ENCODE data around the gene DTNB. TPM values are rescaled to one million over a fixed set of nuclear protein-coding genes. Genes with fewer than 3 reads are reported as not detected.

The DTNB gene
- total RNA-seq, 1 donor from 2014 or later: 17.9 TPM

DNA sequence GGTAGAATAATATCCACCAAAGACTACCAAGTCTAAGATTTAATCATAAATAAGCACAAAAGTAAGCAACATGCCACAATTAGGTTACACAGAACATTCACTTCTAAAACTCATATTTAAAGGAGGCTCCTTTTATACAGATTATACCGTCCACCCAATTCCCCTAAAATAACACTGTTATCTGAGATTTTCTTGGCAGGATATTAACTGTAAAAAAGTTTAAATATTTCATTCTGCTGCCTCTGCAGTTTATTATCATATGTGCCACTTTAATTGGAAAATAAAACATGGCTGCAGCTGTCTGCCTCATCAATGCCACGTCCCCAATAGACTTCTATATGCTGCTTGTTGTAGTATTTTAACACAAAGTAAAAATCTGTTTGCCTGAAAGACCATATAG, 140.9 kb downstream of the DTNB start:
- TF ChIP-seq POLR2A (IDR thresholded peaks at IDR 0.05): no peak
- no peak for TF ChIP-seq POLR2AphosphoS5 (IDR thresholded peaks at IDR 0.05; ENCODE audit: insufficient read depth in 1 of 2, low read depth in 1 of 2)
- no peak for TF ChIP-seq CTCF (IDR thresholded peaks at IDR 0.05)
- Histone ChIP-seq H3K4me1 (no peaks in the 10 kb centered on the region), H3K27me3 (no peaks in the 10 kb centered on the region), H3K9me3 (no peaks in the 10 kb centered on the region), H3K36me3 (no peaks in the 10 kb centered on the region), H3K4me3 (no peak overlapping the region), H3K27ac (no peak overlapping the region)
- intact Hi-C loops (cut with DNase I): no loop called here
- no peak for DNase-seq (ENCODE audit: extremely low spot score in 2 of 2)

DNA sequence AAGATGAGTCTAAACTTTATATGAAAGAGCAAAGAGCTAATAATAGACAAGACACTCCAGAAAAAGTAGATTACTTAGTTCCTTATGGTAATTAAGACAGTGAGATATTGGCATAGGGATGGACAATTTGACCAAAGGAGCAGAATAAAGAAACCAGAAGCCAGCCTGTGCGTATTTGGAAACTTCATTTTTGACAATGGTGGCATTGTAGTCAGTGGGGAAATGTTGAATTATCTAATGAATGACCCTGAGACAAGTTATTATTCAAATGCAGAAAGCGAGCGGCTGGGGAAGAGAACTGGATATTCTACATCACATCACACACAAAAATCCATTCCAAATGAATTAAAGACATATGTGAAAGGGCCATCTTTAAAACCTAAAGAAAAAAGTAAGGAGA, 144.3 kb downstream of the DTNB start:
- TF ChIP-seq POLR2A (IDR thresholded peaks at IDR 0.05) (no peak), CTCF (IDR thresholded peaks at IDR 0.05) (no peak), POLR2AphosphoS5 (IDR thresholded peaks at IDR 0.05; ENCODE audit: insufficient read depth in 1 of 2, low read depth in 1 of 2) (no peak)
- no peaks in the 10 kb centered on the region for H3K27me3 ChIP-seq
- intact Hi-C loops (cut with DNase I): no loop called here

GRCh38 chr2:25528173-25528572, 145.2 kb downstream of the DTNB start:
- no peak for DNase-seq (ENCODE audit: extremely low spot score in 2 of 2)
- Histone ChIP-seq H3K27ac (no peak overlapping the region), H3K9me3 (no peaks in the 10 kb centered on the region), H3K4me3 (no peak overlapping the region), H3K27me3 (no peaks in the 10 kb centered on the region), H3K36me3 (no peaks in the 10 kb centered on the region), H3K4me1 (no peaks in the 10 kb centered on the region)
- TF ChIP-seq POLR2AphosphoS5 (IDR thresholded peaks at IDR 0.05; ENCODE audit: insufficient read depth in 1 of 2, low read depth in 1 of 2): no peak
- no peak for TF ChIP-seq POLR2A (IDR thresholded peaks at IDR 0.05)
- TF ChIP-seq CTCF (IDR thresholded peaks at IDR 0.05): no peak
- intact Hi-C loops (cut with DNase I): no loop called here

More for the DNA sequence above, 144.3 kb downstream of the DTNB start:
- H3K4me3 ChIP-seq: no peak overlapping the region
- no peaks in the 10 kb centered on the region for H3K36me3 ChIP-seq
- no peaks in the 10 kb centered on the region for H3K4me1 ChIP-seq
- no peak for DNase-seq (ENCODE audit: extremely low spot score in 2 of 2)
- H3K9me3 ChIP-seq: no peaks in the 10 kb centered on the region
- no peak overlapping the region for H3K27ac ChIP-seq

DNA sequence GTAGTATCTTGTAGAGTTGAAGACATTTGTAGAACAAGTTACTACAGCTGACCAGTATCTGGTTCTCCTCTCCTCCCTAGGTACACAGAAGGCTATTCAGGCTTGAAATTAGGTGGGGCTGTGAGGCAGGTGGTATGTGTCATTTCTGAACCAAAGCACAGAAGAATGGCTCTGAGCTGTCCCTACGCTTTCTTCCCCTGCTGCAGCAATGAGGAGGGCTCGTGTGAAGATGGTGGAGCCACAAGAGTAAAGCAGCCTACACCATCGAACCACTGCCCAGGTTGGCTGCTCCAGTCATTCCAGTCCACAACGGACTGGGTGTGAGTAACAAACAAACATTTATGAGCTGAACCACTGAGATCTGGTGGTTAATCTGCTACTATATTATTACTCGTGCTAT, 148.9 kb downstream of the DTNB start:
- Histone ChIP-seq H3K4me3 (no peak overlapping the region), H3K27me3 (no peaks in the 10 kb centered on the region), H3K4me1 (peaks cover 4% of the 10 kb centered on the region), H3K36me3 (no peaks in the 10 kb centered on the region), H3K27ac (no peak overlapping the region), H3K9me3 (no peaks in the 10 kb centered on the region)
- DNase-seq (ENCODE audit: extremely low spot score in 2 of 2): no peak
- TF ChIP-seq POLR2A (IDR thresholded peaks at IDR 0.05) (no peak), CTCF (IDR thresholded peaks at IDR 0.05) (no peak), POLR2AphosphoS5 (IDR thresholded peaks at IDR 0.05; ENCODE audit: insufficient read depth in 1 of 2, low read depth in 1 of 2) (no peak)
- intact Hi-C loops (cut with DNase I): no loop called here

GRCh38 chr2:25523060-25523459, 150.3 kb downstream of the DTNB start:
- DNase-seq (ENCODE audit: extremely low spot score in 2 of 2): no peak
- no peaks in the 10 kb centered on the region for H3K9me3 ChIP-seq
- H3K4me3 ChIP-seq: no peak overlapping the region

More at GRCh38 chr2:25523060-25523459, 150.3 kb downstream of the DTNB start:
- intact Hi-C loops (cut with DNase I): no loop called here
- no peak for TF ChIP-seq POLR2AphosphoS5 (IDR thresholded peaks at IDR 0.05; ENCODE audit: insufficient read depth in 1 of 2, low read depth in 1 of 2)
- no peak for TF ChIP-seq CTCF (IDR thresholded peaks at IDR 0.05)
- TF ChIP-seq POLR2A (IDR thresholded peaks at IDR 0.05): no peak
- Histone ChIP-seq H3K36me3 (no peaks in the 10 kb centered on the region), H3K4me1 (peaks cover 4% of the 10 kb centered on the region), H3K27ac (no peak overlapping the region), H3K27me3 (no peaks in the 10 kb centered on the region)

Data from vagina (tissue), 2 donors.